Breast epithelium (tissue), 4 donors: ENCODE data around the gene RAD50. TPM values are rescaled to one million over a fixed set of nuclear protein-coding genes. Genes with fewer than 3 reads are reported as not detected.

Experiments
- DNase-seq, 2 donors: peaks; one replicate each; pipeline ENCODE4 v3.0.0-alpha.2; 2019; ENCODE audit warnings: low spot score in 2 of 2
- H3K27ac ChIP-seq, 2 donors: fragments of 200-600 bp; sonication (generic) in 1 of 2; one replicate each; pipeline ENCODE4 v1.5.1; 2016 to 2019; ENCODE audit warnings: mild to moderate bottlenecking in 1 of 2
- H3K27me3 ChIP-seq, 2 donors: fragments of 200-600 bp; sonication (generic) in 1 of 2; one replicate each; pipeline versions ENCODE4 v1.5.1 to v1.6.0; 2017 to 2019; ENCODE audit warnings: control low read depth in 1 of 2, mild to moderate bottlenecking in 1 of 2
- H3K36me3 ChIP-seq: fragments of 200-600 bp; one replicate; pipeline ENCODE4 v1.5.1; 2019
- H3K4me1 ChIP-seq, 2 donors: fragments of 200-600 bp; sonication (generic); one replicate each; pipeline ENCODE4 v1.5.1; 2016 to 2019; ENCODE audit warnings: control low read depth in 1 of 2
- H3K4me3 ChIP-seq, 3 donors: fragments of 200-600 bp; sonication (generic); 1 replicate in 2 of 3; 2 replicates in 1 of 3; pipeline ENCODE4 v1.5.1; 2016 to 2019; ENCODE audit warnings: mild to moderate bottlenecking in 3 of 3, moderate library complexity in 2 of 3
- H3K9me3 ChIP-seq, 2 donors: fragments of 200-600 bp; sonication (generic) in 1 of 2; one replicate each; pipeline ENCODE4 v1.5.1; 2016 to 2019; ENCODE audit warnings: control low read depth in 1 of 2
- CTCF ChIP-seq, 3 donors: fragments of 450-650 bp; IDR thresholded peaks; one replicate each; pipeline ENCODE4 v1.5.1; 2016 to 2017; ENCODE audit warnings: antibody characterized with exemption in 3 of 3, mild to moderate bottlenecking in 3 of 3, moderate library complexity in 3 of 3
- POLR2A ChIP-seq: fragments of 450-650 bp; IDR thresholded peaks from one replicate; pipeline ENCODE4 v1.6.1; 2016; ENCODE audit warnings: antibody characterized with exemption, mild to moderate bottlenecking, moderate library complexity
- POLR2AphosphoS5 ChIP-seq, 3 donors: sonication (generic); formaldehyde crosslinking; IDR thresholded peaks; one replicate each; pipeline ENCODE4 v1.6.1; 2017; ENCODE audit warnings: antibody characterized with exemption in 3 of 3
- intact Hi-C: fragments of 100-400 bp; cut with DNase I; formaldehyde crosslinking; loops from one replicate; pipeline ENCODE4 v1.15.1; 2023; ENCODE audit warnings: low total_unique reads
- total RNA-seq, 3 donors: library from RNA; depleted of rRNA; stranded (reverse); fragments of >200 nt; gene quantifications; one replicate each; pipeline ENCODE4 v1.1.0, GENCODE V29; 2016

The RAD50 gene
- total RNA-seq, 3 donors from 2014 or later, result 44.2 to 47.4 (median 44.6) TPM

GRCh38 chr5:132539716-132540115, 17.1 kb upstream of the RAD50 start:
- Histone ChIP-seq H3K27me3 (no peaks in the 10 kb centered on the region), H3K9me3 (no peaks in the 10 kb centered on the region), H3K4me3 (no peak overlapping the region), H3K36me3 (no peaks in the 10 kb centered on the region), H3K4me1 (no peaks in the 10 kb centered on the region), H3K27ac (no peak overlapping the region)
- TF ChIP-seq POLR2AphosphoS5 (IDR thresholded peaks at IDR 0.05), result no peak
- no peak for TF ChIP-seq CTCF (IDR thresholded peaks at IDR 0.05)
- TF ChIP-seq POLR2A, result no peak
- DNase-seq, result no peak
- intact Hi-C loops, result no loop called here

GRCh38 chr5:132540149-132540548, 16.6 kb upstream of the RAD50 start:
- no peak for DNase-seq
- H3K27me3 ChIP-seq, result no peaks in the 10 kb centered on the region
- H3K9me3 ChIP-seq, result no peaks in the 10 kb centered on the region
- no peaks in the 10 kb centered on the region for H3K36me3 ChIP-seq
- no peak for TF ChIP-seq POLR2AphosphoS5 (IDR thresholded peaks at IDR 0.05)
- no peak for TF ChIP-seq CTCF (IDR thresholded peaks at IDR 0.05)
- no peak for TF ChIP-seq POLR2A
- no peak overlapping the region for H3K4me3 ChIP-seq
- H3K27ac ChIP-seq, result no peak overlapping the region
- intact Hi-C loops, result no loop called here
- no peaks in the 10 kb centered on the region for H3K4me1 ChIP-seq

- Histone ChIP-seq H3K4me1 (no peaks in the 10 kb centered on the region), H3K27ac (peak overlapping the region in 1 of 2 donors; percentile 35), H3K36me3 (no peaks in the 10 kb centered on the region)
These were observed 16.0 kb upstream of the RAD50 start for GRCh38 chr5:132540764-132541163.

GRCh38 chr5:132543472-132544201, 13.1 kb upstream of the RAD50 start, which contains the start of gene IL5:
Gene IL5, minus strand, starts transcription at chr5:132543522. Its CDS starts 44 bp downstream, at chr5:132543478.
- H3K27me3 ChIP-seq, result no peaks in the 10 kb centered on the region
- H3K9me3 ChIP-seq, result no peaks in the 10 kb centered on the region
- H3K4me1 ChIP-seq, result no peaks in the 10 kb centered on the region
- intact Hi-C loops, result no loop called here
- no peak for TF ChIP-seq POLR2A
- no peak for TF ChIP-seq CTCF (IDR thresholded peaks at IDR 0.05)
- TF ChIP-seq POLR2AphosphoS5 (IDR thresholded peaks at IDR 0.05), result no peak
- no peak within 1 kb of the TSS for H3K4me3 ChIP-seq
- no peak for DNase-seq
- no peaks in the 10 kb centered on the region for H3K36me3 ChIP-seq
- H3K27ac ChIP-seq, result no peak within 1 kb of the TSS

More at GRCh38 chr5:132540764-132541163, 16.0 kb upstream of the RAD50 start:
- intact Hi-C loops, result no loop called here
- Histone ChIP-seq H3K27me3 (no peaks in the 10 kb centered on the region), H3K9me3 (no peaks in the 10 kb centered on the region), H3K4me3 (no peak overlapping the region)
- DNase-seq, result no peak
- TF ChIP-seq POLR2A, result no peak
- no peak for TF ChIP-seq POLR2AphosphoS5 (IDR thresholded peaks at IDR 0.05)
- TF ChIP-seq CTCF (IDR thresholded peaks at IDR 0.05), result no peak

GRCh38 chr5:132546108-132546507, 10.7 kb upstream of the RAD50 start:
- DNase-seq, result no peak
- Histone ChIP-seq H3K27me3 (no peaks in the 10 kb centered on the region), H3K4me1 (no peaks in the 10 kb centered on the region), H3K9me3 (no peaks in the 10 kb centered on the region), H3K4me3 (no peak overlapping the region), H3K36me3 (no peaks in the 10 kb centered on the region), H3K27ac (no peak overlapping the region)
- intact Hi-C loops, result no loop called here
- TF ChIP-seq CTCF (IDR thresholded peaks at IDR 0.05) (no peak), POLR2AphosphoS5 (IDR thresholded peaks at IDR 0.05) (no peak), POLR2A (no peak)
